Lung (tissue), 12 donors: ENCODE results near the gene ZNF175. TPM values are rescaled to one million over a fixed set of nuclear protein-coding genes. Genes with fewer than 3 reads are reported as not detected.

ENCODE experiments used
- ATAC-seq: fragments of 200-7000 bp; cut with Tn5 transposase; one replicate; pipeline ENCODE4 v1.9.1; 2020; ENCODE audit warnings: moderate number of reproducible peaks; ENCODE audit not compliant: insufficient read depth, low FRiP score
- DNase-seq, 3 donors: peaks; one replicate each; pipeline ENCODE4 v3.0.0-alpha.2; 2013 to 2017
- H3K27ac ChIP-seq, 2 donors: one replicate each; pipeline ENCODE4 v1.5.1; 2013; ENCODE audit warnings: mild to moderate bottlenecking in 2 of 2, moderate library complexity in 2 of 2, control low read depth in 1 of 2, inconsistent platforms in 1 of 2, low read depth in 1 of 2, low read length in 1 of 2
- H3K27me3 ChIP-seq, 3 donors: one replicate each; pipeline ENCODE4 v1.5.1; 2013; ENCODE audit warnings: low read length in 2 of 3; ENCODE audit not compliant: control insufficient read depth in 3 of 3, insufficient read depth in 3 of 3
- H3K36me3 ChIP-seq, 4 donors: one replicate each; pipeline ENCODE4 v1.5.1; 2013; ENCODE audit warnings: low read length in 4 of 4, mild to moderate bottlenecking in 1 of 4, moderate library complexity in 1 of 4; ENCODE audit not compliant: control insufficient read depth in 4 of 4, insufficient read depth in 4 of 4
- H3K4me1 ChIP-seq, 5 donors: one replicate each; pipeline ENCODE4 v1.5.1; 2013; ENCODE audit warnings: low read length in 5 of 5, mild to moderate bottlenecking in 2 of 5, moderate library complexity in 1 of 5; ENCODE audit not compliant: control insufficient read depth in 5 of 5, insufficient read depth in 5 of 5
- H3K4me3 ChIP-seq: one replicate; pipeline ENCODE4 v1.5.1; 2013; ENCODE audit warnings: mild to moderate bottlenecking, control low read depth, moderate library complexity
- H3K9ac ChIP-seq, 2 donors: one replicate each; pipeline ENCODE4 v1.5.1; 2013; ENCODE audit warnings: low read length in 2 of 2, control low read depth in 1 of 2; ENCODE audit not compliant: insufficient read depth in 1 of 2
- H3K9me3 ChIP-seq, 4 donors: one replicate each; pipeline ENCODE4 v1.5.1; 2013; ENCODE audit warnings: low read length in 3 of 4, mild to moderate bottlenecking in 1 of 4, moderate library complexity in 1 of 4; ENCODE audit not compliant: control insufficient read depth in 4 of 4, insufficient read depth in 3 of 4
- WGBS, 2 donors: extraction: QIAGEN DNeasy Blood & Tissue Kit; methylation state at CpG; one replicate each; pipeline ENCODE4 v1.1.7; 2013; 5-methylcytosine and 5-hydroxymethylcytosine counted together
- polyA plus RNA-seq, 2 donors: library from polyadenylated mRNA; stranded (reverse); fragments of 200-250 nt; gene quantifications; one replicate each; pipeline ENCODE4 v1.2.1, GENCODE V29; 2013
- total RNA-seq, 2 donors: library from RNA; depleted of rRNA in 1 of 2; stranded (reverse); fragments of >200 nt in 1 of 2; gene quantifications; one replicate each; pipeline ENCODE4 v1.2.1, GENCODE V29; 2014 to 2021
- TF ChIP-seq, protein P1 (sequence below): IDR thresholded peaks from 2 replicates; pipeline ENCODE4 v1.5.1; 2012; ENCODE audit warnings: mild to moderate bottlenecking; ENCODE audit errors: control extremely low read depth, extremely low read depth
- donor health status: control.
- donor health status: control.
- donor health status: Bipolar disorder and iron deficiency.
- donor health status: healthy.
- donor health status: DM: yes; HTN: yes; CAD: no.

Gene ZNF175
- total and polyA plus RNA-seq, 4 donors, result 2.5 to 11.4 (median 5.9) TPM

DNA sequence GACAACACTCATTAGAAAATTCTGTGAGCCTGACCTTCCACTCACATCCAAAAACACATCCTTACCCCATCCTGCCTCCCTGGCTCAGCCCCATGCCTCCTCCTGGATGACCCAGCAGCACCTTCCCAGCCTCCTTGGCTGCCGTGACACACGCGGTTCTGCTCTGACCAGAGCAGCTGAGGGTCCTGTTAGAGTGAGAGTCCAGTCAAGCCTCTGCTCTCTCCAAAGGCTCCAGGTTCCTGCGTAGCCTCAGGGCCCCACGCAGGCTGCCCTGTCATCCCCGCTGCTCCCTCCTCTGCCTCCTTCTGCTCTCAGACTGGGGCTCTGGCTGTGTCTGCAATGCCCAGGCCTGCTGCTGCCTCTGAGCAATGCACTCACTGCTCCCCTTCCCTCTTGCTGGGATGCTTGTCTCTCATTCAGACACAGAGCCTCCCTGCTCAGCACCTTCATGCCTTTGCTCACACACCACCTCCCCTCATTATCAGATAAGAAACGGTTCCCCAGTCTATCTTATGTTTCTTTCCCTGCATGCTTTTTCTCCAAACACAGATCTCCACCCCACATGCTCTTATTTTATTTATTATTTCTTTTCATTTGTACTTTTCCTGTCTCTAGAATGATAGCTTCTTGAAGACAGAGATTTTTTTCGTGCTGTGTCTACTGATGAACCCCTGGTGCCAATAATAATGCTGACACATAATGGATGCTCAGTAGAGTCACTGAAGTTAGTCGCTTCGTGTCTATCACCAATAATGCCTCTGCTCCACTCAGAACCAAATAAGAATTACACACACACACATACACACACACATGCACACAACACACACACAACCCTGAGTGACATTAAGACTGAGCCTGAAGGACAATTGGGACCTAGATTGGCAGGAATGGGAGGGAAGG is 29.4 kb upstream of the ZNF175 start:
- DNase-seq (no peak), ATAC-seq (no peak)
- TF ChIP-seq, protein P1, sequence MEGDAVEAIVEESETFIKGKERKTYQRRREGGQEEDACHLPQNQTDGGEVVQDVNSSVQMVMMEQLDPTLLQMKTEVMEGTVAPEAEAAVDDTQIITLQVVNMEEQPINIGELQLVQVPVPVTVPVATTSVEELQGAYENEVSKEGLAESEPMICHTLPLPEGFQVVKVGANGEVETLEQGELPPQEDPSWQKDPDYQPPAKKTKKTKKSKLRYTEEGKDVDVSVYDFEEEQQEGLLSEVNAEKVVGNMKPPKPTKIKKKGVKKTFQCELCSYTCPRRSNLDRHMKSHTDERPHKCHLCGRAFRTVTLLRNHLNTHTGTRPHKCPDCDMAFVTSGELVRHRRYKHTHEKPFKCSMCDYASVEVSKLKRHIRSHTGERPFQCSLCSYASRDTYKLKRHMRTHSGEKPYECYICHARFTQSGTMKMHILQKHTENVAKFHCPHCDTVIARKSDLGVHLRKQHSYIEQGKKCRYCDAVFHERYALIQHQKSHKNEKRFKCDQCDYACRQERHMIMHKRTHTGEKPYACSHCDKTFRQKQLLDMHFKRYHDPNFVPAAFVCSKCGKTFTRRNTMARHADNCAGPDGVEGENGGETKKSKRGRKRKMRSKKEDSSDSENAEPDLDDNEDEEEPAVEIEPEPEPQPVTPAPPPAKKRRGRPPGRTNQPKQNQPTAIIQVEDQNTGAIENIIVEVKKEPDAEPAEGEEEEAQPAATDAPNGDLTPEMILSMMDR, result no peak
- no peaks in the 10 kb centered on the region for H3K36me3 ChIP-seq
- no peak overlapping the region for H3K27ac ChIP-seq
- peaks cover 0 to 3% (median 0%) of the 10 kb centered on the region in 3 donors for H3K27me3 ChIP-seq
- H3K9me3 ChIP-seq, result peaks cover 0 to 15% (median 0%) of the 10 kb centered on the region in 4 donors
- H3K4me3 ChIP-seq, result no peak overlapping the region
- WGBS, 2 donors, result 60 to 72% methylated on average over 10 of the region's 10 CpGs
- no peaks in the 10 kb centered on the region for H3K4me1 ChIP-seq
- H3K9ac ChIP-seq, result no peak overlapping the region

GRCh38 chr19:51542699-51543098 is 28.4 kb upstream of the ZNF175 start:
- no peak for DNase-seq
- WGBS, 2 donors, result 65 to 83% methylated on average over 5 of the region's 5 CpGs
- Histone ChIP-seq H3K9ac (no peak overlapping the region), H3K4me3 (no peak overlapping the region), H3K9me3 (peaks cover 0 to 11% (median 0%) of the 10 kb centered on the region in 4 donors), H3K4me1 (no peaks in the 10 kb centered on the region), H3K36me3 (no peaks in the 10 kb centered on the region), H3K27me3 (peaks cover 0 to 3% (median 0%) of the 10 kb centered on the region in 3 donors), H3K27ac (no peak overlapping the region)
- no peak for ATAC-seq
- TF ChIP-seq, protein P1, result no peak

- Histone ChIP-seq H3K27me3 (no peaks in the 10 kb centered on the region), H3K36me3 (no peaks in the 10 kb centered on the region), H3K9ac (no peak overlapping the region), H3K4me1 (no peaks in the 10 kb centered on the region), H3K27ac (no peak overlapping the region), H3K9me3 (peaks cover 0 to 6% (median 0%) of the 10 kb centered on the region in 4 donors), H3K4me3 (no peak overlapping the region)
- 85 to 89% methylated on average over 6 of the region's 6 CpGs for WGBS, 2 donors
- DNase-seq (no peak), ATAC-seq (no peak)
- TF ChIP-seq, protein P1, result no peak
Measured at GRCh38 chr19:51544038-51544437, 27.0 kb upstream of the ZNF175 start.
